HepG2 (cell line): ENCODE results near the gene LAMC3. TPM values are rescaled to one million over a fixed set of nuclear protein-coding genes. Genes with fewer than 3 reads are reported as not detected.

Source experiments
- ATAC-seq: fragments of 200-7000 bp; cut with Tn5 transposase; 3 replicates; pipeline ENCODE4 v1.9.1; 2020; ENCODE audit warnings: mild to moderate bottlenecking, moderate library complexity
- BruUV-seq: library from RNA; stranded (reverse); fragments of 400-500 nt; replicated peaks from 2 replicates; lab custom pipeline; 2021; lab: Mats Ljungman, UMichigan
- CTCF ChIA-PET: fragments of 300-600 bp; formaldehyde crosslinking; extraction: SDS; loops from one replicate; lab custom pipeline; 2021; ENCODE audit warnings: low total read pairs, inconsistent platforms, low intra/inter-chr PET ratio; lab: Yijun Ruan, JAX
- POLR2A ChIA-PET: fragments of 350-600 bp; sonication (Branson Sonifier 250); formaldehyde crosslinking; loops from one replicate; lab custom pipeline; 2020; ENCODE audit warnings: antibody characterized with exemption, inconsistent platforms; lab: Yijun Ruan, JAX
- DNase-seq: peaks from one replicate; pipeline ENCODE4 v3.0.0-alpha.2; 2015; ENCODE audit warnings: low spot score
- FAIRE-seq: peaks from 3 replicates; lab custom pipeline; 2011; peaks lifted over from hg19 to GRCh38; lab: Jason Lieb, UNC
- H2AFZ ChIP-seq: one replicate; pipeline ENCODE4 v1.6.1; 2011; ENCODE audit warnings: low read length, inconsistent platforms
- H3K27ac ChIP-seq: fragments of 300-600 bp; 3 replicates; pipeline ENCODE4 v1.8.0; 2011; ENCODE audit warnings: mixed run types, mild to moderate bottlenecking, mixed read lengths, low read length, inconsistent platforms; ENCODE audit not compliant: insufficient read depth; ENCODE audit errors: extremely low read length
- H3K27me3 ChIP-seq, 2 experiments: fragments of 200-600 bp in 1 of 2; 2 replicates in 1 of 2; 3 replicates in 1 of 2; pipeline versions ENCODE4 v1.6.0 to v1.8.0; 2011; ENCODE audit warnings: low read length in 2 of 2, mild to moderate bottlenecking in 2 of 2, moderate library complexity in 2 of 2, inconsistent platforms in 1 of 2; ENCODE audit not compliant: insufficient read depth in 2 of 2, control insufficient read depth in 1 of 2
- H3K36me3 ChIP-seq, 2 experiments: fragments of 200-600 bp in 1 of 2; replicated peaks in 1 of 2; 2 replicates in 1 of 2; 3 replicates in 1 of 2; pipeline versions ENCODE4 v1.5.1 to v1.8.0; 2011; ENCODE audit warnings: low read length in 2 of 2, inconsistent platforms in 1 of 2; ENCODE audit not compliant: insufficient read depth in 2 of 2, control insufficient read depth in 1 of 2
- H3K4me1 ChIP-seq: 2 replicates; pipeline ENCODE4 v1.5.1; 2012; ENCODE audit warnings: low read length, inconsistent platforms; ENCODE audit not compliant: insufficient read depth
- H3K4me2 ChIP-seq: 2 replicates; pipeline ENCODE4 v1.6.0; 2011; ENCODE audit warnings: low read depth, low read length, inconsistent platforms
- H3K4me3 ChIP-seq, 3 experiments: fragments of 200-600 bp in 1 of 3; sonication (generic), shearing (Covaris generic) in 1 of 3; replicated peaks in 1 of 3; 2 replicates each; pipeline ENCODE4 v1.5.1; 2011 to 2016; ENCODE audit warnings: low read length in 3 of 3, inconsistent platforms in 2 of 3, low read depth in 2 of 3, mild to moderate bottlenecking in 2 of 3, control low read depth in 1 of 3, mixed read lengths in 1 of 3; ENCODE audit not compliant: insufficient read depth in 1 of 3
- H3K79me2 ChIP-seq: one replicate; pipeline ENCODE4 v1.6.1; 2011; ENCODE audit warnings: low read length, inconsistent platforms; ENCODE audit not compliant: insufficient read depth
- H3K9ac ChIP-seq: 2 replicates; pipeline ENCODE4 v1.6.0; 2011; ENCODE audit warnings: mild to moderate bottlenecking, low read depth, low read length, inconsistent platforms; ENCODE audit not compliant: insufficient read depth
- H3K9me3 ChIP-seq: 2 replicates; pipeline ENCODE4 v1.5.1; 2012; ENCODE audit warnings: mild to moderate bottlenecking, low read length
- H4K20me1 ChIP-seq: 2 replicates; pipeline ENCODE4 v1.6.0; 2011; ENCODE audit warnings: inconsistent platforms, mild to moderate bottlenecking, low read length, moderate library complexity; ENCODE audit not compliant: insufficient read depth
- ATRX ChIP-seq: sonication (generic); formaldehyde crosslinking; IDR thresholded peaks from 2 replicates; pipeline ENCODE4 v1.4.0; 2020; ENCODE audit warnings: missing genetic modification reagents, borderline replicate concordance
- HMGXB3 ChIP-seq: sonication (generic); formaldehyde crosslinking; IDR thresholded peaks from 2 replicates; pipeline ENCODE4 v1.4.0; 2020; ENCODE audit warnings: missing genetic modification reagents, borderline replicate concordance
- NFYC ChIP-seq: IDR thresholded peaks from 2 replicates; pipeline ENCODE4 v1.6.1; 2016; ENCODE audit warnings: missing genetic modification reagents, missing compliant biosample characterization
- SMYD3 ChIP-seq: sonication (generic); formaldehyde crosslinking; IDR thresholded peaks from 2 replicates; pipeline ENCODE4 v1.8.1; 2023; ENCODE audit warnings: mild to moderate bottlenecking, missing genetic modification reagents
- SP4 ChIP-seq: sonication (generic); formaldehyde crosslinking; IDR thresholded peaks from 2 replicates; pipeline ENCODE4 v1.8.1; 2023; ENCODE audit warnings: mild to moderate bottlenecking, missing genetic modification reagents
- WIZ ChIP-seq: sonication (generic); formaldehyde crosslinking; IDR thresholded peaks from 2 replicates; pipeline ENCODE4 v1.5.1; 2020; ENCODE audit warnings: mild to moderate bottlenecking, missing genetic modification reagents
- ZNF281 ChIP-seq: sonication (generic); formaldehyde crosslinking; IDR thresholded peaks from 2 replicates; pipeline ENCODE4 v1.4.0; 2020; ENCODE audit warnings: missing genetic modification reagents, borderline replicate concordance
- WGBS: methylation state at CpG from one replicate; pipeline ENCODE4 v1.1.6; 2017; ENCODE audit warnings: low lambda C conversion rate; 5-methylcytosine and 5-hydroxymethylcytosine counted together
- in situ Hi-C: cut with HindIII; loops from 2 replicates; pipeline ENCODE4 v1.10.0; 2017; ENCODE audit warnings: low pct_unique_long_range_greater_than_20kb; ENCODE audit not compliant: extremely low pct_ligation_motif_present
- intact Hi-C: fragments of 100-400 bp; cut with micrococcal nuclease; formaldehyde crosslinking; loops from one replicate; pipeline ENCODE4 v1.10.0; 2022; ENCODE audit not compliant: unreplicated experiment
- polyA plus RNA-seq, 8 experiments: library from polyadenylated mRNA; depleted of rRNA in 3 of 8; stranded (reverse) in 7 of 8; unstranded in 1 of 8; fragments of >200 nt; fragmentation: Illumina TruSeq in 4 of 8; extraction: Trizol in 4 of 8; gene quantifications; 2 replicates each; pipeline versions ENCODE4 v1.2.1 to v1.2.3, GENCODE V29; 2011 to 2016; ENCODE audit warnings: low read depth in 4 of 8, missing spikeins in 1 of 8, mixed read lengths in 1 of 8; ENCODE audit not compliant: insufficient read depth in 1 of 8
- total RNA-seq, 5 experiments: library from RNA; depleted of rRNA; stranded (reverse); fragments of >200 nt; fragmentation: Illumina TruSeq; extraction: Trizol; gene quantifications; 2 replicates each; pipeline ENCODE4 v1.2.3, GENCODE V29; 2016; ENCODE audit warnings: low read depth in 1 of 5
- TF ChIP-seq, protein P1 (sequence below): sonication (generic); formaldehyde crosslinking; IDR thresholded peaks from 2 replicates; pipeline ENCODE4; 2020; ENCODE audit warnings: missing genetic modification reagents, mild to moderate bottlenecking, borderline replicate concordance
- TF ChIP-seq, protein P2 (sequence below), 2 experiments: IDR thresholded peaks; 2 replicates each; pipeline ENCODE4 v1.6.1; 2011 to 2012; ENCODE audit warnings: low read length in 2 of 2, borderline replicate concordance in 1 of 2, low read depth in 1 of 2, mild to moderate bottlenecking in 1 of 2, moderate library complexity in 1 of 2

Gene LAMC3
- total and polyA plus RNA-seq, 2 of the 13 experiments (the other 11 are each of a cell fraction or from before 2014, with no cell fraction given) = 0.07 to 0.57 TPM

DNA sequence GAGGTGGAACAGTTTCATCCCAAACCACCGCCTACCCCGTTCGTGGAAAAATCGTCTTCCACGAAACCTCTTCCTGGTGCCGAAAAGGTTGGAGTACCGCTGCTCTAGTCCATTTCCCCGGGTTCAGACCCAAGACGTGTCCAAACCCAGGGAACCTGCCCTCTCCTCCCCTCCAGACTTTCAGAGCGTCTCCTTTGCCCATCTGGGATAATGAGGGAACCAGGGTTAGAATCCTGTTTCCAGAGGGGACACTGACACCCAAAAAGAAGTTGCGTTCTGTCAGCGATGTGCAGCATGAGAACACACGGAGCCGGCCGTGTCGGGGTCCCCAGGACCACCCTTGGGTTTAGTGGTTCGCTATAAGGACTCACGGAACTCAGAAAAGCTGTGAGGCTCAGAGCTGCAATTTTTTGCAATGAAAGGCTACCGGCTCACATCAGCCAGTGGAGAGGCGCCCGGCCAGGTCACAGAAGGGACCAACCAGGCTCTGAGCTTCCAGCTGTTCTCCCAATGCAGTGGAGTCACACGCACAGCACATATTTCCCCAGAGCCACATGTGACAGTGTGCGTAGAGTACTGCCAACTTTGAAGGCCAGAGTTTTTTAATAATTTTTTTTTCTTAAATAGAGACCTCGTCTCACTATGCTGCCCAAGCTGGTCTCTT is 19.4 kb downstream of the LAMC3 start:
- peaks cover 5% of the 10 kb centered on the region; the same call in 1 of the 2 replicates for H4K20me1 ChIP-seq
- DNase-seq (no peak), ATAC-seq (no peak), FAIRE-seq (no peak)
- peaks cover 17 to 85% of the 10 kb centered on the region in 2 experiments; a peak in 4 of 5 replicates for H3K27me3 ChIP-seq
- BruUV-seq = no TSS peak
- H3K27ac ChIP-seq = no peak overlapping the region
- H3K79me2 ChIP-seq = no peaks in the 10 kb centered on the region
- no peaks in the 10 kb centered on the region for H3K36me3 ChIP-seq
- no peak overlapping the region for H3K4me2 ChIP-seq
- no peak overlapping the region for H3K4me3 ChIP-seq
- no peaks in the 10 kb centered on the region for H3K9me3 ChIP-seq
- intact Hi-C loops = no loop called here
- WGBS = 29% methylated on average over 18 of the region's 24 CpGs
- in situ Hi-C loops = no loop called here
- H3K4me1 ChIP-seq = no peaks in the 10 kb centered on the region
- CTCF ChIA-PET = no interaction called here
- POLR2A ChIA-PET = no interaction called here
- no peak overlapping the region for H2AFZ ChIP-seq
- H3K9ac ChIP-seq = no peak overlapping the region; the same call in 1 of the 2 replicates
- TF ChIP-seq, protein P1, sequence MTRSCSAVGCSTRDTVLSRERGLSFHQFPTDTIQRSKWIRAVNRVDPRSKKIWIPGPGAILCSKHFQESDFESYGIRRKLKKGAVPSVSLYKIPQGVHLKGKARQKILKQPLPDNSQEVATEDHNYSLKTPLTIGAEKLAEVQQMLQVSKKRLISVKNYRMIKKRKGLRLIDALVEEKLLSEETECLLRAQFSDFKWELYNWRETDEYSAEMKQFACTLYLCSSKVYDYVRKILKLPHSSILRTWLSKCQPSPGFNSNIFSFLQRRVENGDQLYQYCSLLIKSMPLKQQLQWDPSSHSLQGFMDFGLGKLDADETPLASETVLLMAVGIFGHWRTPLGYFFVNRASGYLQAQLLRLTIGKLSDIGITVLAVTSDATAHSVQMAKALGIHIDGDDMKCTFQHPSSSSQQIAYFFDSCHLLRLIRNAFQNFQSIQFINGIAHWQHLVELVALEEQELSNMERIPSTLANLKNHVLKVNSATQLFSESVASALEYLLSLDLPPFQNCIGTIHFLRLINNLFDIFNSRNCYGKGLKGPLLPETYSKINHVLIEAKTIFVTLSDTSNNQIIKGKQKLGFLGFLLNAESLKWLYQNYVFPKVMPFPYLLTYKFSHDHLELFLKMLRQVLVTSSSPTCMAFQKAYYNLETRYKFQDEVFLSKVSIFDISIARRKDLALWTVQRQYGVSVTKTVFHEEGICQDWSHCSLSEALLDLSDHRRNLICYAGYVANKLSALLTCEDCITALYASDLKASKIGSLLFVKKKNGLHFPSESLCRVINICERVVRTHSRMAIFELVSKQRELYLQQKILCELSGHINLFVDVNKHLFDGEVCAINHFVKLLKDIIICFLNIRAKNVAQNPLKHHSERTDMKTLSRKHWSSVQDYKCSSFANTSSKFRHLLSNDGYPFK (CRISPR knock-in tag) = no peak
- TF ChIP-seq SP4 (CRISPR knock-in tag) = no peak
- TF ChIP-seq WIZ (CRISPR knock-in tag) = no peak
- TF ChIP-seq ATRX (CRISPR knock-in tag) = no peak
- TF ChIP-seq ZNF281 (CRISPR knock-in tag) = no peak
- no peak for TF ChIP-seq SMYD3 (CRISPR knock-in tag)
- TF ChIP-seq NFYC (CRISPR knock-in tag) = no peak
- TF ChIP-seq, protein P2, sequence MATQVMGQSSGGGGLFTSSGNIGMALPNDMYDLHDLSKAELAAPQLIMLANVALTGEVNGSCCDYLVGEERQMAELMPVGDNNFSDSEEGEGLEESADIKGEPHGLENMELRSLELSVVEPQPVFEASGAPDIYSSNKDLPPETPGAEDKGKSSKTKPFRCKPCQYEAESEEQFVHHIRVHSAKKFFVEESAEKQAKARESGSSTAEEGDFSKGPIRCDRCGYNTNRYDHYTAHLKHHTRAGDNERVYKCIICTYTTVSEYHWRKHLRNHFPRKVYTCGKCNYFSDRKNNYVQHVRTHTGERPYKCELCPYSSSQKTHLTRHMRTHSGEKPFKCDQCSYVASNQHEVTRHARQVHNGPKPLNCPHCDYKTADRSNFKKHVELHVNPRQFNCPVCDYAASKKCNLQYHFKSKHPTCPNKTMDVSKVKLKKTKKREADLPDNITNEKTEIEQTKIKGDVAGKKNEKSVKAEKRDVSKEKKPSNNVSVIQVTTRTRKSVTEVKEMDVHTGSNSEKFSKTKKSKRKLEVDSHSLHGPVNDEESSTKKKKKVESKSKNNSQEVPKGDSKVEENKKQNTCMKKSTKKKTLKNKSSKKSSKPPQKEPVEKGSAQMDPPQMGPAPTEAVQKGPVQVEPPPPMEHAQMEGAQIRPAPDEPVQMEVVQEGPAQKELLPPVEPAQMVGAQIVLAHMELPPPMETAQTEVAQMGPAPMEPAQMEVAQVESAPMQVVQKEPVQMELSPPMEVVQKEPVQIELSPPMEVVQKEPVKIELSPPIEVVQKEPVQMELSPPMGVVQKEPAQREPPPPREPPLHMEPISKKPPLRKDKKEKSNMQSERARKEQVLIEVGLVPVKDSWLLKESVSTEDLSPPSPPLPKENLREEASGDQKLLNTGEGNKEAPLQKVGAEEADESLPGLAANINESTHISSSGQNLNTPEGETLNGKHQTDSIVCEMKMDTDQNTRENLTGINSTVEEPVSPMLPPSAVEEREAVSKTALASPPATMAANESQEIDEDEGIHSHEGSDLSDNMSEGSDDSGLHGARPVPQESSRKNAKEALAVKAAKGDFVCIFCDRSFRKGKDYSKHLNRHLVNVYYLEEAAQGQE (IDR thresholded peaks at IDR 0.05; ENCODE audit: borderline replicate concordance in 1 of 2, low read depth in 1 of 2, low read length in 2 of 2) = no peak
- TF ChIP-seq HMGXB3 (CRISPR knock-in tag) = no peak
